ENCODE data around the gene MARK3.

GRCh38 chr14:103436533-103436932, 51.3 kb downstream of the MARK3 start:
- TF ChIP-seq POLR2AphosphoS5 (IDR thresholded peaks at IDR 0.05; ENCODE audit: low read depth), result no peak
- TF ChIP-seq CTCF (IDR thresholded peaks at IDR 0.05; ENCODE audit: insufficient read depth, low read length), result no peak
- no peak for TF ChIP-seq GABPA (IDR thresholded peaks at IDR 0.05; ENCODE audit: low read depth)

Data from HL-60 (cell line).